HG03575 (cell line): ENCODE results near the gene SPATA31D3.
"Not testable (repeated sequence)": the region's sequence is repeated elsewhere in the genome, so short reads cannot be mapped to it uniquely, and the experiment has no call there.

Source experiments
- ATAC-seq: cut with Tn5 transposase; IDR thresholded peaks from one replicate; pipeline ENCODE4 v1.9.1; 2021; ENCODE audit not compliant: unreplicated experiment, insufficient number of reproducible peaks, low FRiP score; ENCODE audit errors: extremely low read depth

Gene SPATA31D3

GRCh38 chr9:81971727-81972126 is 28.4 kb downstream of the SPATA31D3 start:
- ATAC-seq: no peak

- no peak for ATAC-seq
Observed at GRCh38 chr9:81974764-81975163, 31.5 kb downstream of the SPATA31D3 start.

DNA sequence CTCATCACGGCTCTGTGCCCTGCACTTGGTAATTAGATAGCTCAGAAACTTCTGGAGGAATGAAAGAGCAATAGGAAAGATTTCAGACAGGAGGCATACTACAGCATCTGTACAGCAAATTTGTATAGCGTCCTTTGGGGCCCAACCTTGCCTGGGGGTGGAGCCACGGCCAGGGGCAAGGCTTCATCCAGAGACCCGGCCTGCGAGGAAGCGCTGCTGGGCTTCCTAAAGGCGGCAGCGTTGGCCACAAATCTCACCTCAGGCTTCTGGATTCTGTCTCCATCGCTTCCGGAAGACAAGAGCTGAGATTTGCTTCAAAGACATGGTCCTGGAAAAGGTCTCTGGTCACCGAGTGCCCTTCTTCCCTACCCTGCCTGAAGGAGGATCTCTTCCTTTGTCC is 33.1 kb downstream of the SPATA31D3 start:
- no peak for ATAC-seq

DNA sequence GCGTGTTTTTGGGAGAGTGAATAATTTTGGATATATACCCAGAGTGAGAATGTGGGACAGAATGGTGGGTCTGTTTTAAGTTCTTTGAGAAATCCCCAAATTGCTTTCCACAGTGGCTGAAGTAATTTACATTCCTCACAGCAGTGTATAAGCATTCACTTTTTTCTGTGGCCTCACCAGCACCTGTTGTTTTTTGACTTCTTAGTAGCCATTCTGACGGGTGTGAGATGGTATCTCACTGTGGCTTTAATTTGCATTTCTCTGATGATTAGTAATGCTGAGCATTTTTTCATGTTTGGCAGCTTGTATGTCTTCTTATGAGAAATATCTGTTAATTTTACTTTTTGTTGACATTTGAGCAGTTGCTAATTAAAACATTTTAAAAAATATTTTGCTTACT is 35.9 kb downstream of the SPATA31D3 start:
- ATAC-seq: peak; percentile 63

DNA sequence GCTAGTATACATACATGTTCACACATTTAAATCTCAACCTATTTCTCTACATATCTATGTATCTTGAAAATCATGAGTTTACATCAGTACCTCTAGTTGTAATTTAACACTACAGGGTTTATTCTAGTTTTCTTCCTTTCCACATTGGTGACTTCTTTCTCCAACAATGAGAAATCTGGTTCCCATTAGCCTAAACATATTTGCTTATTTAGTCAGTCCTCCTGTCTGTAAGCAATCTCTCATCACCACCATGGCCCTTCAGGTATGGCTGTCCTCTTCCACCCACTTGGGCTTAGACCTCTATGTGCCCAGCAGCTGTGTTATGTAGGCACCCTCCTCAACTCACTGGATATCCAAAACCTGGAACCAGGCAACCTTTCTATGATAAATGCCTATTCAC is 37.3 kb downstream of the SPATA31D3 start:
- no peak for ATAC-seq

DNA sequence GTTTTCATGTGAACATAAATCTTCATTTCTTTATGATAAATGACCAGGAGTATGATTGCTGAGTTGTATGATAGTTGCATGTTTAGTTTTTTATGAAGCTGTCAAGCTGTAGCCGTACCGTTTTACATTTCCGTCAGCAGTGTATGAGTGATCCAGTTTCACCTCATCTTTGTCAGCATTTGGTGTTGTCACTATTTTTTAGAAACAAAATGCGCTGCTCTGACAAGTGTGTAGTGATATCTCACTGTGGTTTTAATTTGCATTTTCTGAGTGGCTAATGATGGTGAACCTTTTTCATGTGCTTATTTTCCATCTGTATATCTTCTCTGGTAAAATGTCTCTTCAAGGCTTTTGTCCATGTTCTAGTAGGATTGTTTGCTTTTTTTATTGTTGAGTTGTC is 38.6 kb downstream of the SPATA31D3 start:
- ATAC-seq: no peak

DNA sequence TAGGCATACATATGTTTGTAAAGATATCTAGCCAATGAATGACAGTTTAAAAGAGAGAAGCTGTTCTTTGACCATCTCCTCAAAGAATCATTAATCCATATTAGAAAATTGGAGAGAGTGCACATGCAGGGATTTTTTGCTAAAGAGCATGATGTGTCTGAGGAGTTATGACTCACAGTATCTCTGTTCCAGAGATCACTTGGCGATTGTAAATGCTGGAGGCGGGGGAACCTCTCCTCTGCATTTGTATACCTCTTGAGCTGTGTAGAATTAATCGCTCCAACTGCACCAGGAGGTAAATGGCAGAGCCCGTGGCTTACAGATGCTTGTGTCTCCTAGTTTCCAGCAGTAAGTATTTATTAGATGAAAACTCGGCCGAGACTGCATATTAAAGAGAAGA is 41.6 kb downstream of the SPATA31D3 start:
- no peak for ATAC-seq

DNA sequence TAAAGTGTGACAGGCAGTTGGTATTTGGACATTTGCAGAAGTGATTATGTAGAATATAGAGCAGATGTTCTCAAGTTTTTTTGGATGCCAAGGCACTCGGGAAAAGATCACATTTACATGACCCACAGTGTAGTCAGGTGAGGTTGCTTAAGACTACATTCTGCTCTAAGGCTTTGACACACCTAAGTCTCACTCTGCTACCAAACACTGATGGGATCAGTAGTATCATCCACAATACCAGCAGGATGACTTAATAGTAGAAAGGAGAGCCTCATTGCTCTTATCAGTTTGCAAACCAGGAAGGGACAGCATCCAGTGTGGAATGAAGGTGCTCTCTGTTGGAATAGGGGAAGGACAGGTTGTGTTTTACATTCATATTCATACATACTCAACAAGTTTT is 42.8 kb downstream of the SPATA31D3 start:
- no peak for ATAC-seq

DNA sequence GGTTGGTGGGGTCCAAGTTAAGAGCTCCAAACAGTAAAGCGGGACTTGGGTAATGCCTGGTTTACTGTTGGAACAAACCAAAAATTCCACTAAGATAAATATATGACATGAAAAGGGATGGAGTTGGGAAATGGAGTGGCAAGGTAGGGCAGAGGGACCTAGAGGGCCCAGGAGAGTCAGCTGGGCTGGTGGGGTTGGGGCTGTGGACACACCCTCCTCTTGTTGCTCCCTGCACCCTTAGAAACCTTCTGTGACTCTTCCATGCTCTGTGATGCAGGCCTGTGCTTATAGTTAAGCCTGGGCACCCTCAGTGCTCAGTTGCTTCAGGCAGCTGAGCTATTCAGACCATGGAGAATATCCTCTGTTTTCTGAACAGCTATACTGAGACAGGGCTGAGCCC is 45.2 kb downstream of the SPATA31D3 start, which contains the start of gene SPATA31D1:
Gene SPATA31D1, plus strand, starts transcription at position 301 of the 400 bp plus-strand sequence. Its CDS starts 47 bp downstream, at position 348.
- ATAC-seq: not testable (repeated sequence)

- no peak for ATAC-seq
Observed at GRCh38 chr9:81989700-81990099, 46.4 kb downstream of the SPATA31D3 start.

GRCh38 chr9:81993656-81994055 is 50.4 kb downstream of the SPATA31D3 start:
- no peak for ATAC-seq
